Activated T-cell treated with anti-CD3 and anti-CD28 coated beads for 4 hours (primary cell): ENCODE measurements around the gene KCNJ16.

Experiments used
- DNase-seq: peaks from one replicate; pipeline ENCODE4 v3.0.0-alpha.2; 2020

The KCNJ16 gene

DNA sequence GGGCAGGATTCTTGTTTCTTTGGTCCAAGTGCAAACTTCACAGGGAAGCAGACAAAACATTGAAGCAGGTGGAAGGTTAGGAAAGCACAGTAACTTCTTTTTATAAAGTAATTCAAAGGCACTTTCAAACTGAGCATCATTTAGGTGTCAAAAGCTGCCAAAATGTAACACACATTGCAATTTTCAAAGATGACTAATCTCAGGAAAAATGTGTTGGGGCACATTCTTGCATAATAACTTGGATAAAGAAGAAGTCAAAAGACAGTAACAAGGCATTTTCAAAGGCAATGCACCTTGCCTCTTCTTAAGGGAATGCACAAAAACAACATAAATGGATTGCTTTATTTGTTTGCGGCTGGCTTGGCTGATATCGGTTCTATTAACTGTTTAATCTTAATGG lies 97.9 kb downstream of the KCNJ16 start:
- DNase-seq = no peak

DNA sequence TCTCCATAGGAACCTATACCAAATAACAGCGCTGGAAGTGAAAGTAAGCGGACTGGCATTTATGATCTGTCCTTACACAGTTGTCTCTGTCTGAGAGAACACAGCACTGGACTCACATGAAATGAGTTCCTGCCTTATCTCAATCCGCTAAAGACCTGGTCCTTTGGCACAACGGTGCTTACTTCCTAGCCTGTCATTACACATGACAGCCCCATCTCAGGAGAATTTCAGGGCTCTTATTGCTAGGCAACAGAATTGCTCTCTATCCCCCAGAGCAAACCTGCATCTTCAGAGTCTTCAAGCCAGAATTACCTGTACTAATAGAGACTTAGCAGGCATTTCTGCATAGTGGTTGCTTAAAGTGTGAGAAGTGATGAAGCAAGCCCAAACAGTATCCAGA lies 98.7 kb downstream of the KCNJ16 start:
- no peak for DNase-seq

- DNase-seq = no peak
These were observed 106.4 kb downstream of the KCNJ16 start for GRCh38 chr17:70181376-70181775.

DNA sequence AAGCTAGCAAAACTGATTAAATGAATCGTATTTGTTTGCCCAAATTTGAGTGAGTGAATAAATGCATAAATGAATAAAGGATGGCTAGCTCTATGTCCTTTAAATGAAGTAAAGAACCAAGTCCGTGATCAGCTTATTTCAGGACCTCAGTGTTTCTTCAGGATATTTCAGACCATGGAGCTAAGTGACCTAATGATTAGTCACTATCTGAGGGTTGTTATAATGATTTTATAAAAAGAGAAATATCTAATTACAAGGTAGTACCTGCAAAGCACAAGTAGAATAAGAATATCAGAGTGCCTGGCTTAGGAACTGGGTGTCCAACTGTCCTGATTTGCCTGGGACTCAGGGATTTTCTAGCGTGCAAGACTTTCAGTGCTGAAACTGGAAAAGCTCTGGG lies 106.8 kb downstream of the KCNJ16 start:
- DNase-seq = no peak

- no peak for DNase-seq
These were observed 108.5 kb downstream of the KCNJ16 start for GRCh38 chr17:70183508-70183907.

DNA sequence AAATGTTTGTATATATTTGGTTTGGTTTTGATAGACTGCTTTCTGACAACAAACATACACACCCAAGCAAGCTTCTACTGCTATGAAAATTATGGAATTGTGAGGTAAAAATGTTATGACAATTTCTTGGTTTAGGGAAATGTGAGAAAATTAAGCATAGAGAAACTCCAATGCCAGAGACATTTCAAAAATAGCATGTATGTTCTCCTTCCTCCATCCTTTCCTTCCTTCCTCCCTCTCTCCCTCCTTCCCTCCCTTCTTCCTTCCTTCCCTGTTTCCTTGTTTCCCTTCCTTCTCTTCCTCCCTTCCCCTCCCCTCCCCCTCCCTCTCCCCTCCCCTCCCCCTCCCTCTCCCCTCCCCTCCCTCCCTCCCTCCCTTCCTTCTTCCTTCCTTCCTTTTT lies 109.2 kb downstream of the KCNJ16 start:
- DNase-seq = no peak

- no peak for DNase-seq
These were observed 109.7 kb downstream of the KCNJ16 start for GRCh38 chr17:70184770-70185169.
